ENCODE measurements around the gene LRP1B.
"Not testable (repeated sequence)": the region's sequence is repeated elsewhere in the genome, so short reads cannot be mapped to it uniquely, and the experiment has no call there.

Gene LRP1B

DNA sequence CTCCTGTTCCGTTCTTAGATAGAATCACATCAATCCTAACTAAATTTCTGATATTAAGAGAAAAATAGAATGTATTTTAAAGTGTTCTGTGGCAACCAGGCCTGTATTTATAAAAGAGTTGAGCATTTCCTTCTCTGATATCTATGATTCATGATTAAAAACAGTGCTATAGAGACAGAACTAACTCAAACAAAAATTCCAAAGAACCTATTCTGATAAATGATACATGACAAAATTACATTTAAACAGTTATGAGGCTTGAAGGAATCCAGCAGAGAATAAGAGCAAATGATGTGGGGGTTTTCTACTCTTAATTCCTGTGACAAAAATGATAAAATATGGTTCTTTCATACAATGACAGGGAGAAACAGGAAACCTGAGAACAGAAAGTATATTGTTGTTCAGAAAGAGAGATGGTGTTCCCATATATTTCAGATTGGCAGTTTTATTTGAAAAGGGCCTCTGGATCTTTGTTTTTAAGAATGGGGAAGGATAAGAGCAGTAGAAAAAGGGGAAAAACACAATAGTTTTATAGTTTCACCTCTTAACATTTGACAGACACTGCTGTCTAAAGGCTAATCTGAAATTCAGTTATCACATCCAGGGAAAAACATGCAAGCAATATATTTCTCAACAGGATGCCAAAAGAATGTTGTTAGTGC, 944.3 kb downstream of the LRP1B start:
- DNase-seq, result no peak

DNA sequence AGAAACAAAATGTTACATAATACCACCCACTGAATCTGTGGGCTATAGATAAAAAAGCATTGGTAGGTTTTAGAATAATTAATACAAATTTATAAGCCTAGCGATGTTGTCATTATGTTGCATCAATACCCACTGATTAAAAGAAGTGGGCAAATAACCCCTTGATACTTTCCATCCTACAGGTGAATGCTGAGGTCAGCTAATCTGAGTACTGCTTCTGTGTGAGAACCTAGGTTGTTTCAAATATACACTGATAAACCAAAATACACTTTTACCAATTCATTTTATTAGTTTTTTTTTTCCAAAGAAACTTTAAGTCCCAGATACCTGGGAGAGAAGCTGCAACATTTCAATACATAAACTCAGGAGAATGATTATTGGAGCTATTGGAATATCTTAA, 948.6 kb downstream of the LRP1B start:
- DNase-seq, result no peak

DNA sequence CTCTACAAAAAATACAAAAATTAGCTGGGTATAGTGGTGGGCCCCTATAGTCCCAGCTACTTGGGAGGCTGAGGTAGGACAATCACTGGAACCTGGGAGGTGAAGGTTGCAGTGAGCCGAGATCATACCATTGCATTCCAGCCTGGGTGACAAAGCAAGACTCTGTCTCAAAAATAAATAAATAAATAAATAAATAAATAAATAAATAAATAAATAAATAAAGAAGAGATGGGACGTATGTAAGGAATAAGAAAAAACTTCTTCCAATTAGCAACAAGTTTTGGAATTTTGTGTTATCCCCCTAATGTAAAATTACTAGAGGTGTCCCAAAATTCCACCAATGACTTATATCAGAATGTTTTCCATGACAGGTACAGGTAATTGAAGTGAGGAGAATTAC, 961.7 kb downstream of the LRP1B start:
- DNase-seq, result not testable (repeated sequence)

DNA sequence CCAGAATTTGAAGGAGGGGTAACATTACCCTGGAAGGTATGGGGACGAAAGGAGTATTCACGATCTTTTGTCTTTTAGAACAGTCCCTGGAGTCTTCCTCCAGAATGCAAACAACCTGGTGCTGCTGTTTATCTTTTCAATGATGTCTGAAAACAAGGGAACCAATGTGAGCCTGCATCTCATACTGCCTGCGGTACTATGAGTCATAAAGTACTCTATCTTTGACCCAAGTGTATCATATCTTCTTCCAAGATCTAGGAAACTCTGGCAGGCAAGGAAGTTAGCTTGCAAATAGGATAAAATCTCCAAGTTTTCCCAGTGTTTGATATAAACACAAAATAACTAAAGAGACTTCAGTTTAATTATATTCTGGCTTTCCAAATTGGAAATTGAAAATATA, 968.5 kb downstream of the LRP1B start:
- DNase-seq, result no peak

DNA sequence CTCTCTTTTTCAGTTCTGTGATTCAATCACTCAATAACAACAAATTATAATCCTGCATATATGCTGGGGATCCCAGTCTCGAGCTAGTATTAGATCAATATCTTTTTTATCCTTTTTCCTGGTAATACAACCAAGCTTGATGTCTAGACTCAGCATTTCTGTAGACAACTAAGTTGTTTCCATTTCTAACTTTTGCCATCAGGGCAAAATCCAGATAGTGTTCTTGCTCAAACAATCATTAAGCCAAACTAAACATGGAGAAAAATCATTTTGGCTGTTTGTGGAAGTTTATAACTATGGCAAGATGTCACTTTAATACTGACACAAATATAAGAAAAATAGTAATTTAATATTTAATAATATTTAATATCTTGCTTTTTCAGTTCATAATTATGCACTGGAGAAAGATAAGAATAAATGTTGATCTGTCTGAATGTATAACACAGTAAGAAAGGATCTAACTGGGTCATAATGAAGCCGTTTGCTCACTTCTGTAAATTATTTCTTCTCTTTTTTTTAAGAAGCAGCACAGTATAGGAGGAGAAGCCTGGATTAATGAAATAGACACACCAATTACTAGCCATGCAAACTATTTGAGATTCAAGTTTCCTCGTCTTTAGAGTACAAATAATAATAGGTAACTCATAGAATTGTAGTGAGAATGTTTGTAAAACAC, 979.1 kb downstream of the LRP1B start:
- no peak for DNase-seq

DNA sequence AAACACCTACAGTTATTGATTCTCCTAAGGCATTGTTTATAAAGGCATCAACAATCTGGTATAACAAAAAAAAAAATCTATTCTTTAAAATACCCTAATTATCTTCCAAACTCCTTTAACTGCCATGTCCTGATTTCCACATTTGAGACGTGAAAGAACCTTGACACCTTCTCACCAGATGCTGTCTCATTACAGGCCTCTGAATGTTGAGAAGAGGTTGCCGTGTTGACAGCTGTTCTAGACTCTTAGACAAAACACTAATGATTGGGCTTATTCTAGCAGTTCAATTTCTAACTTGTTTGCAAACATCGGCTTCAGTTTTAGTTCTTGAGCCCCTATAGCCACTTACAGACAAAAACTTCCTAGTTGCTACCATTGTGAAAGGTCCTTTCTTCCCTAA, 988.8 kb downstream of the LRP1B start:
- DNase-seq, result no peak

DNA sequence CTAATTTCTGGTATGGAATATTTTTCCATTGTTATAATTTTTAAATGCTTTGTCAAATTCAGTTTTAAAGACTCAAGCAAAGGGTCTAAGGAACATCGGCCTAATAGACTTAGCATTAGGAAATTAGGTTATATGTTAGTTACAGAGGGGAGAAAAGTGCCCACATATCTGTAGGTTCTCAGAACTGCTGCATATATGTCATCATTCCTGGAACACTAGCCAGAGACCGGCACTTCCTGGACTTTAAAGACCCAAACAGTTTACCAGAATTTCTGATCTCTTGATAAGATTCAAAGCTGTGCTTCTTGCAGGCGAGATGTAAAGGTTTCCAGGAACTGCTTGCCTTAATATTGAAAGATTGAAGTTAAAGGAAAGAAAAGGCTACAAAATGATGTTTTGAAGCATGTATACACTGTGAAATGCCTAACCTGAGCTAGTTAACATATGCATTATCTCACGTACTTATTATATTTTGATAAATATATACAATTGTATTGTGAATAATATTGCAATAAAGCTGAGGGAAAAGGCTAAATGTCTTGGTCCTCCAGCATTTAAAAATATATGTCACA, 993.6 kb downstream of the LRP1B start:
- DNase-seq, result no peak

DNA sequence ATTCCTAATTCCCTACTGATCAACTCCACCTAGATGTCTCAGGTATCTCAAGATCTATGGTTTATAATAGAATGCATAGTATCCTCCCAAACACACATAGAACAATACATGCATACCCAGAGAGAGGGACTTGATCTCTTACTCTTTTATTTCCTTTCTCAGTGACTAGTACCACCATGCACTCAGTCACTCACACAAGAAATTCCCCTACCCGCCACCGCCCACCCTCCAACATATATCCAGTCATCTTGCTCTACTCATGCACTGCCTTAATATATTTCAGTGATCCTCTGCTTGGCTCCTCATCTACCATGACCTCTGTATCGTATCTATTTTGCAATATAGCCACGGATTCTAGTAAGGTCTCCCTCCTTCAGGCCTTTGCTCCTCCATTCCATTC, 996.9 kb downstream of the LRP1B start:
- no peak for DNase-seq

DNA sequence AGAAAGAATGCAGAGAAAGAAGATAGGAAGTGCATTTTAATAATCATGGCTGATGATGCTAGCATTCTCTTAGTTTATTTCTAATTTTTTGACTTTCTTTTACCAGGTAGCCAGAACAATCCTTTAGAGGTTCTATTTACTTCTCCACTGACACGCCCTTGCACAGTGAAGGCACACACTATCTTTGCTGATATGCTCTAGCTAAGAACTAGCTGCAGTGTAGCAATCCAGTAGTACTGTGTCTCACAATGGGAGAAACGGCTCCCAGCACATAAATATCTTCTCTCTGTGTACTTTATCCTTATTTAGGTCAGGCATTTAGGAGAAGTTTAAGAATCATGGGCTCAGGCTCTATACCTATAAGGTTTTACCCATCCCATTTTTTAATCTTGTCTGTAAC, 1005.4 kb downstream of the LRP1B start:
- no peak for DNase-seq

DNA sequence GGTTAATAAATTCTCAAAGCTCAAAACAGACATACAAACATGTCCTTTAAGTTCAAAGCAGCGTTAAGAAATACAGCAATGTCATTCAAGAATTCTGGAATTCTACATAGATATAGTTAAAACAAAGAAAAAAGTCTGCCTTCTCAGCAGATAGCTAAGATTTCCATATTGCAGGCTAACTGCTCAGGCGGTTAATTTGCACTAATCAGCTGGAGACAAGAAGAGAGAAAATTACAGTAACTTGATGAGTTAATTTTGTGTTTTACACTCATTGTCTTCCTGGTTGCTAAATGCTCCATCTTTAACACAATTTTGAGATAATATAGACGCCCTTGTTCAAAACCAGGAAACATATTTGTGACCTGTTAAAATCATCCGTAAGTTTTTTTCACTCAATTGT, 1012.0 kb downstream of the LRP1B start:
- no peak for DNase-seq

DNA sequence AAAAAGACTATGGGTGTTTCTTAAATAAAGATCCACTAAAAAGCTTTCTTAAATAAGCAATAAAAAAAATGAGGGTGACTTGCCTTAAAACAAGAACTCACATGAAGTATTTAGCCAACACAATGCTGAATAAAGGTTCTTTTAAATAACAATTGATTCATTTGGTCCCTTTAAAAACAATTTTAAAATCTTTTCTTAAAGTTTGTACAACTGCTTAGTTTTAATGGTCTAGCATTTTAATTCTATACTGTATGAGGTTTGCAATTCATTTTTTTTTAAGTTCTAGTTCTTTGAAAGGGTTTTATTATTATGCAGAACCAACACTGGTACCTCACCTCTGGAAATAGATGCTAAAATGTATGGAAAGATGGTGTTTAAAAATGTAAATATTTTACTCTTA, 1017.5 kb downstream of the LRP1B start:
- DNase-seq, result no peak

DNA sequence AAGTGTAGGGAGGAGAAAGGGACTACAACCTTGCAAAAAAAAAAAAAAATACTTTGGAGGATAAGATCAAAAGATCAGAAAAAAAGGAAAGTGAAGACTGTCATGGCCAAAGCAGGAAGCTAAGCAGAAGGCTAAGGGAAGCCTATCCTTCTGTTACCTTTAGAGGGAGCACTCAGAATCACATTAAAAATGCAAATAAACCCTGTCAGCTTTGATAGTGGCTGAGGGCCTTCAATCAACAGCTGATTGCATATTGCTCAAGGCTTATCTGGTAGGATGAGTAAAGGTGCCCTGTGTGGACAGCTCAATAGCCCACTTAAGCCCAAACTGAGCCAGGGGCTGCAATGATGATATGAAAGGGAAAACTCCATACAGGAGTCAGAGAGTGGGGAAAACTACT, 1021.2 kb downstream of the LRP1B start:
- no peak for DNase-seq

DNA sequence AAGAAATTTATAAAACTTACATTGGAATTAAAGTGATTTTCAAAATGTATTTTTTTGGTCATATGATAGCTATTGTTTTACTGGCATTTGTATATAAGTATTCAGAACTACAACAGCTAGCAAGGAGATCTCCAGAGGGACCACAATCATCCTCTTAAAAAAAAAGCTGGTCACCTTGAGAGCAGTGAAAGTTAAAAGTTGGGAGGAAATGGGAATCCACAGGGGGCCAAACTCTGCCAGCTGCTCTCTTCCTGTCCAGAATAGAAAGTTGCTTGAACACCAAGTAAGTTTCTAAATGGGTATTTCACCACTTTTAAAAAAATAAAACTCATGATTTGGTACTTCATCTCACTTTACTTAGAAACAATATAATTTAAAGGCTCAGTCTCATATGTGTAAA, 1025.1 kb downstream of the LRP1B start:
- no peak for DNase-seq

DNA sequence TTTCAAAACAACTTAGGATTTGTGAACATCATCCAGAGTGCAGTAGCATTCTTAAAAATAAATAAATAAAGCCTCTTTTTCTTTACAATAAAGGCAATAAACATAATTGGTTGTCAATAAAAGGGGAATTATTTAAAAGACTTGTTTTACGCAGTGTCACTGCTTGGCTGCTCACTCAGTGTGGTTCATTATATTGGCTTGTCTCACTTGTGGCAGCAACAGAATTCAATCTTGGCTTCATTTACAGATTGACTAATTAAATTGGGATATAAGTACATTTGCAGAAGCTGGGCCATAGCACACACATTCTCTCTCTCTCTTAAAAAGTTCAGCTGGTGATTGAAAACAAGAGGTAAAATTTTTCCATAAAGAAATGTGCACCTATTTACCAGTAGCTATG, 1027.6 kb downstream of the LRP1B start:
- DNase-seq, result peak in 3 of 58 donors; percentile 2 to 5 (median 3)

DNA sequence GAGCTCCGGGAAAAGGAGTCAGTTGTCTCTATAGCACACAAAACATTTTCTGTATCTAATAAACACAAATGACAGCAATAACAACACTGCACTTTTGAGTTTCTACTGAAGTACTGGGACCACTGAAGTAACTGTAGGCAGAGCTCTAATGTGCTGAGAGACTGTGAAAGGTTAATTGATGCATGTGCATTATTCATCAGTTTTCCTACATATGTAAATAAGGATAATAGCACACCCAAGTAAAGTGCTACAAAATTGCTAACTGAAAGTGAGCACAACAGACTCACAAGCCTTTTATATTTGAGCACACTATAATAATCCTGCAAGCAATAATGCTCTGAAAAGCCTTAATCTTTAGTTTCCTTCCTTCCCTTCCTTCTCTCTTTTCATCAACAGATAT, 1051.6 kb downstream of the LRP1B start:
- no peak for DNase-seq

DNA sequence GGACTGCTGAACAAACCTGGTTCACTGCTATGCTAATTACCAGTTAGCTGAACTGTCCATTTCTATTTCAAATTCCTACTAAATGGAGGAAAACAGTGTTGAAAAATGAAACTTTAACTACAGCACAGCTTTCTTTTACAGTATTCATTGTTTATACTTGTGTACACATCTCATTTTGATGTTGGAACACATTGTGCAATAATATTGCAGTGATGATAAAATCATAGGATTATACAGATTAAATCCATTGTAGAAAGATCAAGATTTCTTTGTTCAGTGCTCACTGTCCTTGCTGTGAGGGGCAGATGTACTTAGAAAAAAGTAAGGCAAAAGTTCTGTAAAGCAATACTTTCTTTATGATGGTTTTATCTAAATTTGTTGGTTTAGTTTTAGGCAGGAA, 1055.1 kb downstream of the LRP1B start:
- no peak for DNase-seq

DNA sequence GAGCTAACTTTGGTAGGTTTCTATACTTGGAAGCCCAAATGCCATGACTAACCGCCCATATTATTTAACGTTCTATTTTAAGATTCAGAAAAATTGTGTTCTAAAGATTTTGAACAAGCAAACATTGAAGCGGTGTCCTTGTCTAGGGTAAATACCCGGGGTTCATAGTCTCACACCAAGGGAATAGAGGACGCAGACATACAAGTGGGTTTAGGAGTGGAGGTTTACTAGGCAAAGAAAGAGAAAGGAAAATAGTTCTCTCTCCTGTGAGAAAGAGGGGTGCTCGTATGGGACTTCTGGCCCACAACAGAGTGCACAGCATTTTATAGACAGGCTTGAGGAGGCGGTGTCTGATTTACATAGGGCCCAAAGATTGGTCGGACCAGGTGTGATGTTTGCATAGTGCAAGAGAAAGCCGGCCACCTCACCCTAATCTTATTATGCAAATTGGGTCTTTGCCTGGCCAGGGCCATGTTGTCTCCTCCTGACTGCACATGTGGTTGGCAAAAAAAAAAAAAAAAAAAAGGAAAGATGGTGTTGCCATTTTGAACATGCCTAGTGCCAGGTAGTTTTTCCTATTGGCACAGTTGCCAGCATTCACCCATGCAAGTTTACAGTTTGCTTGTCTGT, 1062.6 kb downstream of the LRP1B start:
- no peak for DNase-seq

DNA sequence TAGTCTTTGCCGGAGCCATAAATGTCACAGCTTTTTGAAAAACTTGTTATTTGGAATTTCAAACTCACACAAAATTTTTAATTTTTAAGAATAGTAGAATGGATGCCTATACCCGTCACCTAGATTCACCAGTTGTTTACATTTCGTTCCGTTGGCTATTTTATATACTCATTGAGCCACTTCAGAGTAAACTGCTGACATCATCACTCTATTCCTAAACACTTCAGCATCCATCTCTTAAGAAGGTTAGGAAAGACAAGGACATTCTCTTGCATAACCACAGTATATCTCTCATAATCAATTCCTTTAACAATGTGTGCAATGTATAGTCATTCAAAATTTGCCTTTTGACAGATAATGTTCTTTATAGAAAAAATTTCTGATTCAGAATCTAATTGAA, 1065.8 kb downstream of the LRP1B start:
- DNase-seq, result no peak

DNA sequence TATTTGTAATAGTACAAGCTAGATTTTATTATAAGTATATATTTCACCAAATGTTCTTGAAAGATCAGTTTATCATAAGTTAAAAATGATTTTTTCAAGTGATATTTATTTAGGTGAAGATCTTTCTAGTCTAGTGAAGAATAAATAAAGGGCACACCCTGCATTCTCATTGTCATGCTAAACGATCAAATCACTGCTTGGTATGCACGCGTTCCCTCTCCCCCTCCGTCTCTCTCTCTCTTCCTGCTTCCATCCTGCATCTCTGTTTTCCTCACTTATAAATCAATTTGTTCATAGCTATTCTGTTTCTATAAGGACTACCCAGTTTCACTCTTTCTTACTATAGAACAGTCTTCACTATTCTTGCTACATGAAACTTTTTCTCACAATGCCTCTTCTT, 1067.4 kb downstream of the LRP1B start:
- no peak for DNase-seq

DNA sequence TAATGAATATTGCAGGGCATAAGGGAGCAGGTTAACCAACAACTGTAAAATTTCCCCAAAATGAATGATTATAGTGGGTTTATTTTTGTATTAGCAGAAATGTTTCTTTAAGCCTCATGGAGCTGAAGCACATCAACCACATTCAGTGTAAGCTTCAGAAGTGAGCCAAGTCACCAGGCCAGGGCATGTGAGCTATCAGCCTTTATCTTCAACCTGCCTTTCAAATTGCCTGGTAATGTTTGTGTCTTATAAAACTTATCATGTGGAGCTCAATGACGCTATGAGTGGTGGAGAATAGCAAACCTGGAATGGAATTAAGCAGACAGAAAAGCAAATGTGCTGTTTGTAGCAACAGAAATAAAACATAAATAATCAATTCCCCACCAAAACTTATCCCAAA, 1068.4 kb downstream of the LRP1B start:
- DNase-seq, result no peak

DNA sequence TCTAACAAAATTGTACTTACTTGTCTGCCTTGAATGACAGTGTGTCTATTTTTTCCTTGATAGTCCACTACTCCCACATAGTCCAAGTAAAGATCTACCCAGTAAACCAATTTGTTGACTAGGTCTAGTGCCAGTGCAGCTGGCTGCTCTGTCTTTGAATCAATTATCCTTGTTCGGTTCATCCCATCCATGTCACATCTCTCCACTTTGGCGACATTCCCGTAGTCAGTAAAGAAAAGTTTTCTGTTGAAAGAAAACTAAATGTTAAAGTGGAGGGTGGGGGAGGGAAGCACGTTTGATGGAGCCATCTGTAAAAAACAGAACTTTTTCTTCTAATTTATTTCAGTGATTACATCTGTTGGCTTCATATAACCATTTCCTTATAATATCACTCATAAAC, 1068.8 kb downstream of the LRP1B start:
- DNase-seq, result peak in 3 of 58 donors; percentile 6 to 13 (median 12)

DNA sequence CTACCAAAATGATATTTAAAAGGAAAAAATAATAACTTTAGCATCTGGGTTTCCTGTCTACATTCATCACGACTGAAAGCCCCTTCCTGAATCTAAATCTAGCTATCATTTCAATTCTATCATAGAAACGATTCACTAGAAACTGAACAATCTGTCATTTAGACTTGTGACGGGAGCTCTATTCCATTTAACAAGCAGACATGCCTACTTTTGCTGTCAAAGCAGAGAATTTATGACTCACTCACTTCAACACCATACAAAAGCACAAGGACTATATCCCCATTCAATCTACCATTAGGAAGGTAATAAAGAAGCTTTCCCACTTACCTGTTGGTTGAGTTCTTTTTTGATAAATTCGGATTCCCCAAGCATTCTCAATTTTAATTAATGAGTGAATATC, 1072.3 kb downstream of the LRP1B start:
- no peak for DNase-seq

DNA sequence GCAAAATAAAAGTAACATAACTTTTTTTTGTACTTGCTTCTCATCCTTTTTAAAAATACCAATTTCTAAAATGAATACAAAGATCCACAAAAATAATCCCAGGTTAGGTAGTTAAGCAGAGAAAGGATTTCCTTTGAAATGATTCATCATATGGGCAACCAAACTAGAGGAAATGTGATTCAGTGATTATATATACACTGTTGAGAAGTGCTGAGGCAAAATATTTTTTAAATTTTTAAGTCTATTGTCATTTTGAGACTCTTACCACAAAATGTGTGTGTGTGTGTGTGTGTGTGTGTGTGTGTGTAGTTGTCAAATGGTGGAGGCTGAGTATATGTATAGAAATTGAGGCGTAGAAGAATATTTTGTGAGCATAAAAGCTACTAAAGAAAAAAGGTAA, 1075.3 kb downstream of the LRP1B start:
- DNase-seq, result no peak

All from anterior cingulate cortex (tissue), 58 donors.